ENCODE measurements around the gene KSR1.
"Not testable (repeated sequence)": the region's sequence is repeated elsewhere in the genome, so short reads cannot be mapped to it uniquely, and the experiment has no call there.

KSR1 gene

GRCh38 chr17:27637818-27638217, 181.6 kb downstream of the KSR1 start:
- H3K27me3 ChIP-seq (ENCODE audit: control insufficient read depth in 3 of 3, insufficient read depth in 3 of 3, low read depth in 1 of 3, low read length in 3 of 3); DNase-seq (ENCODE audit: low spot score); H2AK5ac ChIP-seq (ENCODE audit: low read depth, low read length); H3K4ac ChIP-seq (ENCODE audit: low read length); H3K27ac ChIP-seq (replicated peaks; ENCODE audit: low read length); H2BK12ac ChIP-seq (ENCODE audit: low read length); H3K4me1 ChIP-seq (ENCODE audit: control insufficient read depth in 2 of 2, insufficient read depth in 1 of 2, low read depth in 1 of 2, low read length in 2 of 2); H2BK120ac ChIP-seq (ENCODE audit: low read depth, low read length); H3K9me3 ChIP-seq (replicated peaks in 1 of 2; ENCODE audit: control insufficient read depth in 2 of 2, insufficient read depth in 1 of 2, low read depth in 1 of 2, low read length in 2 of 2); H3K4me3 ChIP-seq (ENCODE audit: low read length in 2 of 2); H3K4me2 ChIP-seq (ENCODE audit: insufficient read depth, low read length, poor library complexity, severe bottlenecking); H2BK5ac ChIP-seq (ENCODE audit: low read length); H4K8ac ChIP-seq (ENCODE audit: low read depth, low read length); H3K18ac ChIP-seq (ENCODE audit: low read length); H3K23ac ChIP-seq (ENCODE audit: low read depth, low read length, poor library complexity); H4K91ac ChIP-seq (ENCODE audit: low read depth, low read length, poor library complexity); H3K14ac ChIP-seq (ENCODE audit: low read length); H3K36me3 ChIP-seq (replicated peaks in 1 of 2; ENCODE audit: control insufficient read depth in 2 of 2, insufficient read depth in 2 of 2, low read length in 2 of 2); H3K9ac ChIP-seq (ENCODE audit: low read depth, low read length, poor library complexity); H2AFZ ChIP-seq (ENCODE audit: low read length); H2BK15ac ChIP-seq (ENCODE audit: low read length); H3K79me1 ChIP-seq (ENCODE audit: low read depth, low read length): not testable (repeated sequence)
- no CpG with 5 or more reads among the region's 7 CpGs for WGBS, 2 donors (ENCODE audit: extremely low coverage in 2 of 2, insufficient read length in 2 of 2, insufficient replicate concordance in 1 of 2)

- not testable (repeated sequence) for H4K91ac ChIP-seq (ENCODE audit: low read depth, low read length, poor library complexity); H3K36me3 ChIP-seq (replicated peaks in 1 of 2; ENCODE audit: control insufficient read depth in 2 of 2, insufficient read depth in 2 of 2, low read length in 2 of 2); H3K27ac ChIP-seq (replicated peaks; ENCODE audit: low read length); DNase-seq (ENCODE audit: low spot score); H2BK5ac ChIP-seq (ENCODE audit: low read length); H3K9ac ChIP-seq (ENCODE audit: low read depth, low read length, poor library complexity); H2BK15ac ChIP-seq (ENCODE audit: low read length); H3K23ac ChIP-seq (ENCODE audit: low read depth, low read length, poor library complexity); H3K4me2 ChIP-seq (ENCODE audit: insufficient read depth, low read length, poor library complexity, severe bottlenecking); H3K4ac ChIP-seq (ENCODE audit: low read length); H2AK5ac ChIP-seq (ENCODE audit: low read depth, low read length); H3K4me1 ChIP-seq (ENCODE audit: control insufficient read depth in 2 of 2, insufficient read depth in 1 of 2, low read depth in 1 of 2, low read length in 2 of 2); H3K4me3 ChIP-seq (ENCODE audit: low read length in 2 of 2); H3K9me3 ChIP-seq (replicated peaks in 1 of 2; ENCODE audit: control insufficient read depth in 2 of 2, insufficient read depth in 1 of 2, low read depth in 1 of 2, low read length in 2 of 2); H3K14ac ChIP-seq (ENCODE audit: low read length); H3K27me3 ChIP-seq (ENCODE audit: control insufficient read depth in 3 of 3, insufficient read depth in 3 of 3, low read depth in 1 of 3, low read length in 3 of 3); H4K8ac ChIP-seq (ENCODE audit: low read depth, low read length); H2BK120ac ChIP-seq (ENCODE audit: low read depth, low read length); H2AFZ ChIP-seq (ENCODE audit: low read length); H3K18ac ChIP-seq (ENCODE audit: low read length); H3K79me1 ChIP-seq (ENCODE audit: low read depth, low read length); H2BK12ac ChIP-seq (ENCODE audit: low read length)
- no CpG with 5 or more reads among the region's 5 CpGs for WGBS, 2 donors (ENCODE audit: extremely low coverage in 2 of 2, insufficient read length in 2 of 2, insufficient replicate concordance in 1 of 2)
Observed at GRCh38 chr17:27638415-27638914, 182.2 kb downstream of the KSR1 start.

GRCh38 chr17:27640790-27641189, 184.5 kb downstream of the KSR1 start:
- no peak overlapping the region for H3K14ac ChIP-seq (ENCODE audit: low read length)
- WGBS, 2 donors (ENCODE audit: extremely low coverage in 2 of 2, insufficient read length in 2 of 2, insufficient replicate concordance in 1 of 2): no CpG with 5 or more reads among the region's 4 CpGs
- no peaks in the 10 kb centered on the region for H3K36me3 ChIP-seq (replicated peaks in 1 of 2; ENCODE audit: control insufficient read depth in 2 of 2, insufficient read depth in 2 of 2, low read length in 2 of 2)
- no peak overlapping the region for H3K27ac ChIP-seq (replicated peaks; ENCODE audit: low read length)
- H4K91ac ChIP-seq (ENCODE audit: low read depth, low read length, poor library complexity): no peak overlapping the region
- H4K8ac ChIP-seq (ENCODE audit: low read depth, low read length): no peak overlapping the region
- no peak overlapping the region for H2AK5ac ChIP-seq (ENCODE audit: low read depth, low read length)
- H3K23ac ChIP-seq (ENCODE audit: low read depth, low read length, poor library complexity): no peak overlapping the region
- no peak overlapping the region for H2BK5ac ChIP-seq (ENCODE audit: low read length)
- no peak overlapping the region for H3K4me2 ChIP-seq (ENCODE audit: insufficient read depth, low read length, poor library complexity, severe bottlenecking)
- H3K9ac ChIP-seq (ENCODE audit: low read depth, low read length, poor library complexity): no peak overlapping the region
- no peak overlapping the region for H2BK15ac ChIP-seq (ENCODE audit: low read length)
- no peak overlapping the region for H3K18ac ChIP-seq (ENCODE audit: low read length)
- no peaks in the 10 kb centered on the region for H3K9me3 ChIP-seq (replicated peaks in 1 of 2; ENCODE audit: control insufficient read depth in 2 of 2, insufficient read depth in 1 of 2, low read depth in 1 of 2, low read length in 2 of 2)
- no peak overlapping the region for H2BK120ac ChIP-seq (ENCODE audit: low read depth, low read length)
- peaks cover 1% of the 10 kb centered on the region for H3K79me1 ChIP-seq (ENCODE audit: low read depth, low read length)
- H3K4me3 ChIP-seq (ENCODE audit: low read length in 2 of 2): peak overlapping the region in 1 of 2 donors; percentile 21
- no peaks in the 10 kb centered on the region for H3K27me3 ChIP-seq (ENCODE audit: control insufficient read depth in 3 of 3, insufficient read depth in 3 of 3, low read depth in 1 of 3, low read length in 3 of 3)
- no peak overlapping the region for H2AFZ ChIP-seq (ENCODE audit: low read length)
- H3K4ac ChIP-seq (ENCODE audit: low read length): no peak overlapping the region
- DNase-seq (ENCODE audit: low spot score): no peak
- no peak overlapping the region for H2BK12ac ChIP-seq (ENCODE audit: low read length)
- peaks cover 0 to 3% of the 10 kb centered on the region in 2 donors for H3K4me1 ChIP-seq (ENCODE audit: control insufficient read depth in 2 of 2, insufficient read depth in 1 of 2, low read depth in 1 of 2, low read length in 2 of 2)

- Histone ChIP-seq H4K91ac (ENCODE audit: low read depth, low read length, poor library complexity) (no peak overlapping the region), H3K9me3 (replicated peaks in 1 of 2; ENCODE audit: control insufficient read depth in 2 of 2, insufficient read depth in 1 of 2, low read depth in 1 of 2, low read length in 2 of 2) (no peaks in the 10 kb centered on the region), H2AFZ (ENCODE audit: low read length) (no peak overlapping the region), H3K23ac (ENCODE audit: low read depth, low read length, poor library complexity) (no peak overlapping the region), H2BK12ac (ENCODE audit: low read length) (no peak overlapping the region), H3K36me3 (replicated peaks in 1 of 2; ENCODE audit: control insufficient read depth in 2 of 2, insufficient read depth in 2 of 2, low read length in 2 of 2) (no peaks in the 10 kb centered on the region), H3K4ac (ENCODE audit: low read length) (no peak overlapping the region), H3K27me3 (ENCODE audit: control insufficient read depth in 3 of 3, insufficient read depth in 3 of 3, low read depth in 1 of 3, low read length in 3 of 3) (no peaks in the 10 kb centered on the region), H3K14ac (ENCODE audit: low read length) (no peak overlapping the region), H3K27ac (replicated peaks; ENCODE audit: low read length) (no peak overlapping the region), H2BK5ac (ENCODE audit: low read length) (no peak overlapping the region), H3K4me3 (ENCODE audit: low read length in 2 of 2) (no peak overlapping the region), H4K8ac (ENCODE audit: low read depth, low read length) (no peak overlapping the region), H3K18ac (ENCODE audit: low read length) (no peak overlapping the region), H3K4me1 (ENCODE audit: control insufficient read depth in 2 of 2, insufficient read depth in 1 of 2, low read depth in 1 of 2, low read length in 2 of 2) (peaks cover 0 to 2% of the 10 kb centered on the region in 2 donors), H2AK5ac (ENCODE audit: low read depth, low read length) (no peak overlapping the region), H3K4me2 (ENCODE audit: insufficient read depth, low read length, poor library complexity, severe bottlenecking) (no peak overlapping the region), H2BK15ac (ENCODE audit: low read length) (no peak overlapping the region), H2BK120ac (ENCODE audit: low read depth, low read length) (no peak overlapping the region), H3K9ac (ENCODE audit: low read depth, low read length, poor library complexity) (no peak overlapping the region), H3K79me1 (ENCODE audit: low read depth, low read length) (no peaks in the 10 kb centered on the region)
- no CpG with 5 or more reads among the region's 9 CpGs for WGBS, 2 donors (ENCODE audit: extremely low coverage in 2 of 2, insufficient read length in 2 of 2, insufficient replicate concordance in 1 of 2)
- DNase-seq (ENCODE audit: low spot score): no peak
Observed at GRCh38 chr17:27644586-27644985, 188.3 kb downstream of the KSR1 start.
